ENCODE results near the gene CHST8.
"Not testable (repeated sequence)": the region's sequence is repeated elsewhere in the genome, so short reads cannot be mapped to it uniquely, and the experiment has no call there.

CHST8 gene

GRCh38 chr19:33818411-33818810, 196.7 kb downstream of the CHST8 start:
- DNase-seq: no peak

GRCh38 chr19:33819078-33819477, 197.3 kb downstream of the CHST8 start:
- DNase-seq: not testable (repeated sequence)

- DNase-seq: no peak
Observed at GRCh38 chr19:33819506-33819879, 197.7 kb downstream of the CHST8 start.

GRCh38 chr19:33819880-33820781, 198.4 kb downstream of the CHST8 start:
- no peak for DNase-seq

- DNase-seq: no peak
Observed at GRCh38 chr19:33821871-33822270, 200.1 kb downstream of the CHST8 start.

Data from cerebellar nuclear complex (tissue), 1 donor.